ENCODE results near the gene IARS1. TPM values are rescaled to one million over a fixed set of nuclear protein-coding genes. Genes with fewer than 3 reads are reported as not detected.

Gene IARS1
- total RNA-seq, 2 donors from 2014 or later = 45.1 to 68.6 TPM

DNA sequence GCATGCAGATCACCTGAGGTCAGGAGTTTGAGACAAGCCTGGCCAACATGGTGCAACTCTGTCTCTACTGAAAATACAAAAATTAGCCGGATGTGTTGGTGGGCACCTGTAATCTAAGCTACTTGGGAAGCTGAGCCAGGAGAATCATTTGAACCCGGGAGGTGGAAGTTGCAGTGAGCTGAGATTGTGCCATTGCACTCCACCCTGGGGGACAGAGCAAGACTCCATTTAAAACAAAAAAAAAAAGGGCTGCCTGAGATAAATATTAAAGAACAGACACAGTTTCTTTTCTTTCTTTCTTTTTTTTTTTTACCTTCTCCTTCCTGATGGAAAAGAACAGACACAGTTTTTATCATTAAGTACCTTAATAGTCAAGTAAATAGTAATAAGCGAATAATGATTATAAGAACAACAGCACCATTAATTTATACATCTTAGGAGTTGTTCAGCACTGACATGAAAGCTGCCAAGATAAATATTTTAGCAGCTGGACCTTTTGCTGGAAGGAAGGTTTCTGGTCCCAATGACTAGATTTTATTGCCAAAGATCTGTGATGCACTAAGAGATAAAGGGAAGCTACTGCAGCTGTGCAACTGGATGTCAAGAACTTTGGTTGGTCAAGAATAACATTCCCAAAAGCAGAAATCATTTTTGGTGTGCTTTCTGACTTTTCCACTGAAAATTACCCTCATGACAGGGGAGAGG is 39.2 kb upstream of the IARS1 start:
- no peak overlapping the region for H3K27ac ChIP-seq
- H3K9me3 ChIP-seq = no peaks in the 10 kb centered on the region
- 70 to 78% methylated on average over 3 of the region's 3 CpGs for WGBS, 2 donors
- no peak for TF ChIP-seq POLR2A (IDR thresholded peaks at IDR 0.05)
- TF ChIP-seq, protein P1, sequence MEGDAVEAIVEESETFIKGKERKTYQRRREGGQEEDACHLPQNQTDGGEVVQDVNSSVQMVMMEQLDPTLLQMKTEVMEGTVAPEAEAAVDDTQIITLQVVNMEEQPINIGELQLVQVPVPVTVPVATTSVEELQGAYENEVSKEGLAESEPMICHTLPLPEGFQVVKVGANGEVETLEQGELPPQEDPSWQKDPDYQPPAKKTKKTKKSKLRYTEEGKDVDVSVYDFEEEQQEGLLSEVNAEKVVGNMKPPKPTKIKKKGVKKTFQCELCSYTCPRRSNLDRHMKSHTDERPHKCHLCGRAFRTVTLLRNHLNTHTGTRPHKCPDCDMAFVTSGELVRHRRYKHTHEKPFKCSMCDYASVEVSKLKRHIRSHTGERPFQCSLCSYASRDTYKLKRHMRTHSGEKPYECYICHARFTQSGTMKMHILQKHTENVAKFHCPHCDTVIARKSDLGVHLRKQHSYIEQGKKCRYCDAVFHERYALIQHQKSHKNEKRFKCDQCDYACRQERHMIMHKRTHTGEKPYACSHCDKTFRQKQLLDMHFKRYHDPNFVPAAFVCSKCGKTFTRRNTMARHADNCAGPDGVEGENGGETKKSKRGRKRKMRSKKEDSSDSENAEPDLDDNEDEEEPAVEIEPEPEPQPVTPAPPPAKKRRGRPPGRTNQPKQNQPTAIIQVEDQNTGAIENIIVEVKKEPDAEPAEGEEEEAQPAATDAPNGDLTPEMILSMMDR (IDR thresholded peaks at IDR 0.05) = no peak
- no peak for ATAC-seq
- H3K4me3 ChIP-seq = no peak overlapping the region
- no peaks in the 10 kb centered on the region for H3K36me3 ChIP-seq (replicated peaks in 1 of 2; ENCODE audit: insufficient read depth in 1 of 2, low read depth in 2 of 2)
- H3K27me3 ChIP-seq = no peaks in the 10 kb centered on the region
- intact Hi-C loops (cut with DNase I) = no loop called here
- no peaks in the 10 kb centered on the region for H3K4me1 ChIP-seq
- DNase-seq = no peak

DNA sequence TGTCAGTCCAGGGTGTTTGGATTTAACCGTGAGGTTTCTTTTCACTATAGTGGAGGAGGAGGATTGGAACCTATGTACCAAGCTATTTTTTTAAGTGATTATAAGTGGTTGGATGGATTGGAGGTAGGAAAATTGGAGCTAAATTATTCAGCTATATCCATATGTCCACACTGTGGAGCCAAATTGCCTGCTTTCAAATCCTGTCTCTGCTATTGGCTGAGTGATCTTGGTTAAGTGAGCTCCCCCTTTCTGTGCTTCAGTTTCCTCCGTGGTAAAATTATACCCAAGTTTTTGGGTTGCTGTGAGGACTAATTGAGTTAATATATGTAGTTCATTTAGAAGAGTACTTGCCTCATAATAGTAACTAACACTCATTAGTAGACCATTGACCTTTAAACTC is 34.7 kb upstream of the IARS1 start:
- no peak for DNase-seq
- H3K9me3 ChIP-seq = no peaks in the 10 kb centered on the region

DNA sequence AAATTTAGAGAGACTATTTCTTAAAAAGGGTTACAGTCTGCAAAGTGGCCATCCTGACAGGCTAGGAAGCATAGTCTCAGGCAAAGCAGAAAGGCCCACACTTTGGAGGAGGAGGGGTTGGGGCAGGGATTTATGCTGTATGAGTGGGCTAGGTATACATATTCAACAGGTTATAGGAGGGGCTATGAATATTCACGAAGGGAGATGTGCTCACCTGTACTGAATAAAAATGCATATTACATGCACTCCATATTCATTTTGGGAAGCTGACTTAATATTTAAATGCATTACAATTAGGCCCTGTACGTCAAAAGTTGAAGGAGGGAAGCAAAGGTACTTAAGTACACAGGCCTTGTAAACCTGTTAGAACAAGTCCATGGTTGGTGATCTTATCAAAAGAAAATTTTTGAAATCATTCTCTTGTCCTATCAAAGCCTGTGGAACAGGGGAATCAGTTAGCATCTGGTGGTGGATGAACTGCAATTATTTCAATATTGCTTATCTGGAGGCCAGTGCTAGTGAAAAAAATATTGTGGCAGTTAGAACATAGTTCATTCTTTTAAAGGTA is 33.9 kb upstream of the IARS1 start:
- Histone ChIP-seq H3K9me3 (no peaks in the 10 kb centered on the region), H3K27me3 (no peaks in the 10 kb centered on the region), H3K36me3 (replicated peaks in 1 of 2; ENCODE audit: insufficient read depth in 1 of 2, low read depth in 2 of 2) (no peaks in the 10 kb centered on the region), H3K4me1 (peaks cover 23% of the 10 kb centered on the region), H3K27ac (no peak overlapping the region), H3K4me3 (no peak overlapping the region)
- intact Hi-C loops (cut with DNase I) = no loop called here
- no peak for ATAC-seq
- no peak for DNase-seq
- 57 to 58% methylated on average over 2 of the region's 2 CpGs for WGBS, 2 donors
- TF ChIP-seq, protein P1 (IDR thresholded peaks at IDR 0.05) = no peak
- TF ChIP-seq POLR2A (IDR thresholded peaks at IDR 0.05) = no peak

More for the DNA sequence above, 34.7 kb upstream of the IARS1 start:
- ATAC-seq = no peak
- Histone ChIP-seq H3K27me3 (no peaks in the 10 kb centered on the region), H3K4me1 (peaks cover 23% of the 10 kb centered on the region), H3K4me3 (no peak overlapping the region), H3K27ac (no peak overlapping the region), H3K36me3 (replicated peaks in 1 of 2; ENCODE audit: insufficient read depth in 1 of 2, low read depth in 2 of 2) (no peaks in the 10 kb centered on the region)
- intact Hi-C loops (cut with DNase I) = no loop called here
- 40 to 54% methylated on average over 2 of the region's 2 CpGs for WGBS, 2 donors
- TF ChIP-seq, protein P1 (IDR thresholded peaks at IDR 0.05) = no peak
- no peak for TF ChIP-seq POLR2A (IDR thresholded peaks at IDR 0.05)

DNA sequence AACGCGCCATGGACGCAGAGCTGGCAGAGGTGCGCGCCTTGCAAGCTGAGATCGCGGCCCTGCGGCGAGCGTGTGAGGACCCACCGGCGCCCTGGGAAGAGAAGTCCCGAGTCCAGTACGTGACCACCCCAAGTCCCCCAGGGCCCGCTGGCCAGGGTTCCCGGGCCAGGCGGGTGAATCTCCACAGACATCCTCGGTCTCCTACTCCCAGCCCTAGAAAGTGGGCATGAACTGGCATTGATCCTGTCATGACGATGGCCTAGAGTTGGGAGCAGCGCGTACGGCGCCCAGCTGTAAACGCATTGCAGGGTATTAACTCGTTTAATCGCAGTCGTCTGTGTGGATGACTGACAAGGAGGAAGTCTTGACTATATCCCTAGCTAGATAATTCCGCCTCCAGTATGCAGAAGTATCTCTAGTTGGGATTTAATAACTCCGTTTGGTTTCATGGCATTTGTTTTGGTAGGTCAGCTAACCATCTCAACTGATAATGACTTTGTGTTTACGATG is 32.5 kb upstream of the IARS1 start:
- Histone ChIP-seq H3K27me3 (no peaks in the 10 kb centered on the region), H3K36me3 (replicated peaks in 1 of 2; ENCODE audit: insufficient read depth in 1 of 2, low read depth in 2 of 2) (no peaks in the 10 kb centered on the region), H3K4me3 (peak overlapping the region; percentile 70 to 81), H3K27ac (peak overlapping the region; percentile 93 to 98 (median 97)), H3K4me1 (peaks cover 23% of the 10 kb centered on the region), H3K9me3 (no peaks in the 10 kb centered on the region)
- intact Hi-C loops (cut with DNase I) = no loop called here
- WGBS, 2 donors = 1 to 2% methylated on average over 7 to 30 of the region's 30 CpGs
- DNase-seq (no peak), ATAC-seq (no peak)
- TF ChIP-seq, protein P1 (IDR thresholded peaks at IDR 0.05) = no peak
- no peak for TF ChIP-seq POLR2A (IDR thresholded peaks at IDR 0.05)
